GM12874 (cell line): ENCODE data around the gene TLK1.

Experiments
- TF ChIP-seq, protein P1 (sequence below): IDR thresholded peaks from 2 replicates; pipeline ENCODE4 v1.5.1; 2011; ENCODE audit warnings: low read depth, mild to moderate bottlenecking, control low read depth, low read length, moderate library complexity; ENCODE audit not compliant: insufficient read depth

Gene TLK1

DNA sequence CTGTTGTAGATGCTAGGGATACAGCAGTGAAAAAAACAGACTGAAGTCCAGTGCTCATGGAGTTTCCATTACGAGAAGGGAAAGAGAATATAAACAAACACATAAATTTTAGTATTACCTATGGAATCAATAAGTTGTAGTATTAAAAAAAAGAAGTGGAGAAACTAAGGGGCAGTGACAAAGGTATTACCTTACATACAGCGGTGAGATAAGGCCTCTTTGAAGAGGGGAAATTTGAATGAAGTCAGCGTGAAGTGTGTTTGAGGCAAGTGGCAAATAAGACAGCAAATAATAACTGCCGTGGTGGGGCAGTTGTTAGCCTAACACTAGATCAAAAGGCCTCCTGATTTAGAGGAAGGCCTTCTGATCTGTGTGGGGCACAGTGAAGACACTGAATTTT, 57.9 kb downstream of the TLK1 start:
- TF ChIP-seq, protein P1, sequence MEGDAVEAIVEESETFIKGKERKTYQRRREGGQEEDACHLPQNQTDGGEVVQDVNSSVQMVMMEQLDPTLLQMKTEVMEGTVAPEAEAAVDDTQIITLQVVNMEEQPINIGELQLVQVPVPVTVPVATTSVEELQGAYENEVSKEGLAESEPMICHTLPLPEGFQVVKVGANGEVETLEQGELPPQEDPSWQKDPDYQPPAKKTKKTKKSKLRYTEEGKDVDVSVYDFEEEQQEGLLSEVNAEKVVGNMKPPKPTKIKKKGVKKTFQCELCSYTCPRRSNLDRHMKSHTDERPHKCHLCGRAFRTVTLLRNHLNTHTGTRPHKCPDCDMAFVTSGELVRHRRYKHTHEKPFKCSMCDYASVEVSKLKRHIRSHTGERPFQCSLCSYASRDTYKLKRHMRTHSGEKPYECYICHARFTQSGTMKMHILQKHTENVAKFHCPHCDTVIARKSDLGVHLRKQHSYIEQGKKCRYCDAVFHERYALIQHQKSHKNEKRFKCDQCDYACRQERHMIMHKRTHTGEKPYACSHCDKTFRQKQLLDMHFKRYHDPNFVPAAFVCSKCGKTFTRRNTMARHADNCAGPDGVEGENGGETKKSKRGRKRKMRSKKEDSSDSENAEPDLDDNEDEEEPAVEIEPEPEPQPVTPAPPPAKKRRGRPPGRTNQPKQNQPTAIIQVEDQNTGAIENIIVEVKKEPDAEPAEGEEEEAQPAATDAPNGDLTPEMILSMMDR, result no peak

DNA sequence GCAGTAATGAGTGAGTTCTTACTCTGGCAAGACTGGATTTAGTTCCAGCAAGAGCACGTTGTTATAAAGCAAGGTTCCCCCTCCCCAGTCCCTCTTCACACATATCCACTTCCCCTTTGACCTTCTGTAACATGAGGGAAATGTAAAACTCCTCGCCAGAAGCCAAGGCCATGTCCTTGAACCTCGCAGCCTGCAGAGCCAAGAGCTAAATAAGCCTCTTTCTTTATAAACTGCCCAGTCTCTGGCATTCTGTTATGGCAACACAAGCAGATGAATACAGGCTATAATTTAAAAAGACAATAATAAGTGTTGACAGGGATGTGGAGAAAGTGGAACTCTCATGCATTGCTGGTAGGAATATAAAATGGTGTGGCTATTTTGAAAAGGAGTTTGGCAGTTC, 60.3 kb downstream of the TLK1 start:
- TF ChIP-seq, protein P1, result no peak

DNA sequence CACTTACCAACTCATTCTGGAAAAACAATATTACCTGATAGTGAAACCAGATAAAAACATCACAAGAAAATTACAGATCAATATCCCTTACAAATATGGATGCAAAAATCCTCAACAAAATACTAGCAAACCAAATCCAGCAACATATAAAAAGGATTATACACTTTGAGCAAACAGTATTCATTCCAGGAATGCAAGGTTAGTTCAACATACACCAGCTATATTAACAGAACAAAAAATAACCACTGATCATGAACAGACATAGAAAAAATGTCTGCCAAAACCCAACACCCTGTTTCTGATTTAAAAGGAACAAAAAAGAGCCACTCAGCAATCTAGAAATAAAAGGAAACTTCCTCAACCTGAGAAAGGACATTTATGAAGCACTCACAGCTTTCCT, 62.1 kb downstream of the TLK1 start:
- TF ChIP-seq, protein P1, result no peak

DNA sequence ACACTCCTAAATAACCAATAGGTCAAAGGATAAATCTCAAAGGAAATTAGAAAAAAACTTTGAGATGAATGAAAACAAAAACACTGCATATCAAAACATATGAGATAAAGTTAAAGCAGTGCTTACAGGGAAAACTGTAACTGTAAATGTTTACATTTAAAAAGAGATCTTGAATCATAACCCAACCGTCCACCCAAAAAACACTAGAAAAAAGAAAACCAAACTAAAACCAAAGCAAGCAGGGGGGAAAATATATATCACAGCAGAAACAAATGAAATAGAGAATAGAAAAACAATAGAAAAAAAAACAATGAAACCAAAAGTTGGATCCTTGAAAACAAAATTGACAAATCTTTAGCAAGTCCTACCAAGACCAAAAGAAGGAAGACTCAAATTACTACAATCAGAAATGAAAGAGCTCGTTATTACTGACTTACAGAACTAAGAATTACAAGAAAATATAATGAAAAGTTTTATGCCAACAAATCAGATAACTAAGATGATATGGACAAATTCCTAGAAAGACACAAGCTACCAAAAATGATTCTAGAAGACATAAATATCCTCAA, 65.6 kb downstream of the TLK1 start:
- TF ChIP-seq, protein P1, result no peak

DNA sequence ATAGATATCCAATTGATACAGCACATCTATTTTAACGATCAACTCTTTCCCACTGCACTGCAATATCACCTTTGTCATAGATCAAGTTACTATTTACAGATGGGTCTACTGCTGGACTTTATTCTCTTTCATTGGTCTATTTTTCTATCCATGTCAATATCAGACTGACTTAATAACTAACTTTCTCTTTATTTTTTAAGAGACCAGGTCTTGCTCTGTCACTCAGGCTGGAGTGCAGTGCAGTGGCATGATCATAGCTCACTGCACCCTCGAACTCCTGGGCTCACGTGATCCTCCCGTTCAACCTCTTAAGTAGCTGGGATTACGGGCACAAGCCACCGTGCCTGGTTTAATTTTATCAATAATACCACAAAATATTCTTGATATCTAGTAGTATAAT, 71.2 kb downstream of the TLK1 start:
- TF ChIP-seq, protein P1, result no peak

DNA sequence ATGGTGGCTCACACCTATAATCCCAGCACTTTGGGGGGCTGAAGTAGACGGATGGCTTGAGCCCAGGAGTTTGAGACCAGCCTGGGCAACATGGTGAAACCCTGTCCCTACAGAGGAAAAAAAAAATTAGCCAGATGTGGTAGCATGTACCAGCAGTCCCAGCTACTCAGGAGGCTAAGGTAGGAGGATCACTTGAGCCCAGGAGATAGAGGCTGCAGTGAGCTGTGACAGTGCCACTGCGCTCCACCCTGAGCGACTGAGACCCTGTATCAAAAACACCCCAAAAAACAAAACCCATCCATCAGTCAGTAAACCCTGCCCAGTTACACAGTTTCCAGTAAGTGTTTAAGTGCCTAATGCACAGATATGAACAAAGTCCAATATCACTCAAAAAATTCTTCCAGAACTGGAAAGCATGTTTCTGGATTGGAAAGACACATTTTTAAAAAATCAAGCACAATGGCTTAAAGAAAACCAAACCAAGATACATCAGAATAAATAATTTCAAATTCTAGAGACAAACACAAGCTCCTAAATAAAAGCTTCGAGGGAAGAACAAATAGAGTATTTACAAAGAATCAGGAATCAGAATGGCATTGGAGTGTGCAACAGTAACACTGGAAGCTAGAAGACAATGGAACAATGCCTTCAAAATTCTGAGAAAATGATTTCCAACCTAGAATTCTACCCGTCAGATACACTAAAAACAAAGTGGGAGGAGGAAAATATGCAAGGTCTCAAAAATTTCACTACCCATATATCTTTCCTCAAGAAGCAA, 72.4 kb downstream of the TLK1 start:
- TF ChIP-seq, protein P1, result no peak

DNA sequence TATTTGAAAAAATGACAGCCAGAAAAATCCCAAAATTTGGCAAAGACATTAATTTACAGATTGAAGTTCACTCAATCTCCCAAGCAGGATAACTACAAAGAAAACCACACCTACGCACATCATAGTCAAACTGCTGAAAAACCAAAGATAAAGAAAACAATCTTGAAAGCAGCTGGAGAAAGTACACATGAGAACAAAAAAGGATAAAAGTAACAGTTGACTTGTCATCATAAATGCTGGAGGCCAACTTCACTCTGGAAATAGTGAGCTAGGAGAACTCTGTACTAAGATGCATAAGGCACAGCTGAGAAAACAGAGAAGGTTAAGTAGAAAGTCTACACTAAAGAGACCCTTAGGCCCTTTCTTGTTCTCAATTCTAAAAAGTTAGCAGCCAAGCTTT, 73.1 kb downstream of the TLK1 start:
- TF ChIP-seq, protein P1, result no peak
